RCC 7860 (cell line): ENCODE data around the gene ADGRB3.
A peak's percentile ranks its signal among the peaks of the same experiment; 100 is the strongest.
"Not testable (repeated sequence)": the region's sequence is repeated elsewhere in the genome, so short reads cannot be mapped to it uniquely, and the experiment has no call there.

Experiments
- DNase-seq: peaks from one replicate; pipeline ENCODE4 v3.0.0-alpha.2; 2015; ENCODE audit warnings: low spot score
- FAIRE-seq: peaks from 2 replicates; lab custom pipeline; 2012; peaks lifted over from hg19 to GRCh38; lab: Jason Lieb, UNC

The ADGRB3 gene

DNA sequence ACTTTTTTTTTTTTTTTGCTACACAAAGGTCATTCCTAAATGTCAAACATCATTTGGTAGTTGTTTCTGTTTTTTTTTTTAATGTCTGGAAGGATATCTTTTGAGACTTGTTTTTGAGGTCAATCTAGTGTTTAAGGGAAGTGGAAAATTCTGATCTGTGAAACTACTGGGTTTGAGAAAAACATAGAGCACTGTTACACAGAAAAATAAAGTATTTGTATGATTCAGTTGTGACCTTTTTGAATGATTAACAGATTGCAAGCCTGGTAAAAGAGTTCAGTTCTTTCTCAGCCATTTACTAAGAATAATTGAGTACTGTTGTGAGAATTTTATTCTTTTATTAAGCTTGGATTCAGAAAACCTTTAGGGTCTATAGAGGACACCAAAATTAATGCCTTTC is 276.7 kb downstream of the ADGRB3 start:
- FAIRE-seq, result peak; percentile 62
- no peak for DNase-seq

DNA sequence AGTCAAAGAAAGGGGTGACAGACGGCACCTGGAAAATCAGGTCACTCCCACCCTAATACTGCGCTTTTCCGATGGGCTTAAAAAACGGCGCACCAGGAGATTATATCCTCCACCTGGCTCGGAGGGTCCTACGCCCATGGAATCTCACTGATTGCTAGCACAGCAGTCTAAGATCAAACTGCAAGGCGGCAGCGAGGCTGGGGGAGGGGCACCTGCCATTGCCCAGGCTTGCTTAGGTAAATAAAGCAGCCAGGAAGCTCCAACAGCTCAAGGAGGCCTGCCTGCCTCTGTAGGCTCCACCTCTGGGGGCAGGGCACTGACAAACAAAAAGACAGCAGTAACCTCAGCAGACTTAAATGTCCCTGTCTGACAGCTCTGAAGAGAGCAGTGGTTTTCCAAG is 277.7 kb downstream of the ADGRB3 start:
- not testable (repeated sequence) for FAIRE-seq

DNA sequence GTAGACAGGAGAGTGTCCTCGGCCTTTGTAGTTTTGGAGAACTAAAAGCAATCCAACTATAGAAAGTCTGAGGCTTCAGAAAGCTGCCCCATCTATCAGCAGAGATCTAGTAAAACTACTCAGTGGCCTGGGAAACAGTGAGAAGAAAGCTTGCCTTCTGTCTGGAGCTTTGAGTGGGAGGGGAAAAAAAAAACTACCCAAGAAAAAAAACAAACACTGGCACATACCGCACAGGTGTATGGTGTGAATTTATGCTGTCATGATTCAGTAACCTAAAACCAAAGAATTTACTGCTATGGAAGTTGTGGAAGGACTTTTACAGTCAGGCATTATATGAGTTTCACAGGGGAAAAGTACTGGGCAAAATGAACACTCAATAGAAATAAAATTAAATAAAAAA is 280.5 kb downstream of the ADGRB3 start:
- no peak for FAIRE-seq
- no peak for DNase-seq

More for the DNA sequence above, 277.7 kb downstream of the ADGRB3 start:
- DNase-seq, result not testable (repeated sequence)

DNA sequence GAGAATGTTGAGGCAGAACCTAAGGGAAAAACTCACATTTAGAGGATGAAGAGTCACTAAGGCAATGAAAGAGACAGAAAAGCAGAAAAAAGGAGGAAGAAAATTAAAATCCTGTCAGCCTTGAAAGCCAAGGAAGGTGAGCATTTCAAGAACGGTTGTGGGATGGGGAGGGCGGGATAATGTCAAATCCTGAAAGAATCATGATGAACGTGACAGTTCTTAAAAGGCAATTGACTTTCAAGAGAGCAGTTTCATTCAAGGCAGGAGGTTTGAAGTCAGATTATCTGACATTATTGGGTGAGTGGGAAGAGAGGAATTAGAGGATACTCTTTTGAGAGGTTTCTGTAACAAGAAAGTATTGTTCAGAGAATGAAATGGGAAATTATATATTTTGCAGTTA is 284.5 kb downstream of the ADGRB3 start:
- FAIRE-seq (no peak), DNase-seq (no peak)

DNA sequence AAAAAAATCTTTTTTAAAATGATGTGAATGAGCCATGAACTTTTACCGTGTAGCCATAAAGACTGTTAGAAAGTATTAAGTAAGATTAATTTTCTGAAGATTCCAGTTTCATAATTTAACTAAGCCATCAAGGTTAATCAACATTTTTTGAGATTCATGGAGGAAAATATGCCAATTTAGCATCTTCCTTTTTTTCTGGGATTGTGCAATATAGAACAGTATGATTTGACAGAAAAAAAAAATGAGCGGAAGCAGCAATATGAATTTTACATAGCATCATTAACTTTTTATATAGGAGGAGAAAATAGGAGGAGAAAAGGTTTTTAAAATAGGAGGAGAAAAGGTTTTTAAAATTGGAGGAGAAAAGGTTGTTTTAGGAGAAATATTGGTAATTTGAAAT is 306.3 kb downstream of the ADGRB3 start:
- FAIRE-seq (no peak), DNase-seq (no peak)

DNA sequence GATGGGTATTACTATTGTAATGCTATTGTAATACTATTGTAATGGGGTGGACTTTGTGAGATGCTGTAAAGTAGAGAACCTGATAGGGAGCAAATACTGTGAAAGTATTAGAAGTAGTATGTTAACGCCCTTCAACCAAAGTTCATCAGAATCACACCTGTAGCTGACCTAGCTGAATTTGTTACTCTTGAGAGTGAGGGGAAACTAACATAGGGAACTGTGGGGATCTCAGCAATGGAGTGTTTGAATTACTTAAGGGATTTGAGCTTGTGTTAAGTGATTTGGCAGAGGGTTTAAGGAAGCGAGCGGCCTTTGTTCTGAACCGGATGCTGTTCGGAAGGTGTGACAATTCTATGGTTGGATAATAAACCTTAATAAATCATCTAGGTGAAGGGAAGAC is 312.6 kb downstream of the ADGRB3 start:
- DNase-seq (no peak), FAIRE-seq (no peak)

DNA sequence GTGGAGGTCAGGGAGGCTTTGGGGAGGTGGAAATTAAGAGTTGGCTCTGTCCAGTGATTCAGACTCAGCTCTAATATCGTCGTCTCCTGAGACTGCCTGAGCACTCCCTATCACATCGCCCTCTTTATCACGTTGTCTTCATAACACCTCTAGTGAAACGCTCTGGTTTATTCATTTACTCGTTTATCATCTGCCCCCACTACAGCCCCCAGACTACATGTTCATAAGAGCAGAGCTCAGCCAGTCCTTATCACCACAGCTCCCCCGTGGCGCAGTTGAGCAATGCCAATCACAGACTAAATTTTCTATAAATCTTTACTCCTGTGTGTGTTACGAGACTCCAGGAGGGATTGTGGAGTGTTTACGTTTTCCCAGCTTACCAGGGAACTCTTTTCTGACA is 316.2 kb downstream of the ADGRB3 start:
- no peak for FAIRE-seq
- no peak for DNase-seq

DNA sequence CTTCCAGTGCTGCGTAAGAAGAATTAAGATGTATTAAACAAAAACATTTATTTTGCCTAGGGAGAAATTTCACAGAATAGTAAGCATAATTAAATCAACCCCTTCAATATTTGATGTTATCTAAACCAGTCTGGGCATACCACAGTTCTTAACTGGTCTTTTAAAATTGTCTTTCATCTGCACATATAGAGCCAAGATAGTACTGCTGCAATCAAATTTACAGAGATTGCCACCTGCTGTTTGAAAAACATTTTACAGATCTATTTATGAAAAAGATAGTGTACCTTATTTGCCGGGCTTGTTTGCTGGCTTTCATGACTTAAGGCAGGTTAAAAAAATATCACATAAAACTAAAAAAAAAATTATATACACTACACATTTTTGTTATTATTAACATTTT is 323.2 kb downstream of the ADGRB3 start:
- DNase-seq (no peak), FAIRE-seq (peak; percentile 18)

DNA sequence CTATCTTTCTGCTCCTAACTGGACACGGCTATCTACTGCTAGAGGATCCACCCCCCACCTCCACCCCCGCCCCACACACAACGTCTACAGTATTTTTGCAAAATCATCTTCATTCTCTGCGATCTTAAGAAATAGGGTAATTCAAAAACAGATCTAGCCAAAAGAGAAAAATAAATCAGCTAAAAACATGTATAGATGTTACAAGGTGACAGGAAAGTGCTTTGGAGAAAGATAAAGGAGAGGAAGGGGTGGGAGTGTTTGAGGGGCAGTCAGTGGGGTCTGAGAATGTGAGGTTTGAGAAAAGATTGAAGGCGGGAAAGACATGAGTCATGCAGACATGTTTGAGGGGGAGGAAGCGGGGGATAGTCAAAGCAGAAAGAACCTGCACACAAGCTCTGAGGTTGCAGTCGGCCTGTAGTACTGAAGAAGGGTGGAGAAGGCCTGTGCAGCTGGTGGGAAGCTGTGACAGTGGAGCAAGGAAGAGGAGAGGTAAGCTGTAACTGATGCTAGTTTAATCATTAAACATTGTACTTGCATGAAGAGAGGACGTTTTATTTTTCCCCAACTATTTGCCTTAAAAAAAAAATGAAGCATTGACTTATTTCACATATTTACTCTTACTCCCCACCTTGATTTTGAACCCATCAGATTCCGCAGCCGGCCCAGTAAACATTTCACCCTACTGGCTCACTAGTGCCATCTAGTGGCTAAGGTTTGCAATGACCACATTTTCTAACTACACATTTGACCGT is 332.6 kb downstream of the ADGRB3 start:
- DNase-seq (no peak), FAIRE-seq (no peak)

DNA sequence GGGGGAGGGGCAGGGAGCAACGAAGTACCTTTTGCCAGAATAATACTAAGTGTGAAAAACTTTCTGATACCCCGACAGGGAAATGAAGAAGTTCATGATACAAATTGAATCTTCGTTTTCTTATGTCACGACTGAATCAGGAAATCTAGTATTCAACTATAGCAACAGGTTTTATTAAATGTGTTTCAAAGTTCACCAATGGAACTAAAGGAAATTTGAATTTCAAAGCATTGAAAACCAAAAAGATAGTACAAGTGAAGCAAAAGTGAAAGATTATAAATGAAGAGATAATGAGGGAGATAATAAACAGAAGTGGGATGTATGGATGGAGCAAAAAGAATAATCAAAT is 333.2 kb downstream of the ADGRB3 start:
- peak; percentile 18 for FAIRE-seq
- no peak for DNase-seq

DNA sequence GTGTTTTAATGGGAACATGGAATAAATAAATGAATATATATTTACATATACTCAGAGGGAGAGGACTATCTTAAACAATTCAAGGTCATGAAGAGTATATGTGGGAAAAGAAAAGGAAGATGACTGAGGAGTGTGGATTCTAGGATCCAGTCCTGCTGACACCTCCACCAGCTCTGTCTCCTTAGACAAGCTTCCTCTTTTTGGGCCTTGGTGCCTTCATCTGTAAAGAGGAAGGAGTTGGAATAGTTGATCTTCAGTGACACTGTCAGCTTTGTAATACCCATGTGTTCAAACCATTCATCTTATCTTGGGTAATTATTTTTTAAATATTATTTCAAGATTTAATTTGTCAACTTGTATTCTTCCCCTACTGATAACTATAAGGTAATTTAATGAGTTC is 338.0 kb downstream of the ADGRB3 start:
- no peak for FAIRE-seq
- no peak for DNase-seq

DNA sequence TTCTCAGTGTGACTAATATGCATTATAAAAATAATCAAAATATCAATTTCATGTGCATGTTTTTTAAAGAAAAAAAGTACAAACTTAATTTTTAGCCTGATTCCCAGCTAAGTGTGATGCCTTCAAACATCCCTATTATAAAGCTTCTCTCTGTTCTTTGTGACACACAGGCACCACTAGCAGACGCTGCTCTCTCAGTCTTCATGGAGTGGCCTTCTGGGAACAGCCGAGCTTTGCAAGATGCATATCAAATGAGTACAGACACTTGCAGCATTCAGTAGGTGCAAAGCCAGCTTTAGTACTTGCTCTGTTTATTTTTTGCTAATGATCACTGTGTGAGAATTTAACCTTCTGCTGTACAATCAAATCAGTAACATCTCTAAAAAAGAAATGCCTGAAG is 340.0 kb downstream of the ADGRB3 start:
- FAIRE-seq, result no peak
- no peak for DNase-seq

DNA sequence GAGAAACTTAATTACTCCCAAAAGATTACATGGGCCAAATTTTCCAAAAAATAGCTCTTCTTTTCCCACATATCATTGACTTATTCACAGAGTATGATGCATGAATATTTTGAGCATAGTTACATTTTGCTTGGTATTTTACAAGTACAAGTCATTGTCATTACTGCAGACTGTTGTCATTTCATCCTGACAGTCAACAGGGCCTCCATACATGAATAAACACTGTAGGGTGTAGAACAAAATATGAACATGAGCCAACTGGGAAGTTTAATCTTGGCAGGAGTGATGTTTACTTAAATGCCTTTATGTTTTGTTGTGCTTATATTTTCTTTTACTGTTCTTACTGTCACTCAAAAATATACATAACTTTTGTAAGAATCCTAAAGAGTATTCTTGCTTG is 340.7 kb downstream of the ADGRB3 start:
- no peak for DNase-seq
- FAIRE-seq, result no peak

DNA sequence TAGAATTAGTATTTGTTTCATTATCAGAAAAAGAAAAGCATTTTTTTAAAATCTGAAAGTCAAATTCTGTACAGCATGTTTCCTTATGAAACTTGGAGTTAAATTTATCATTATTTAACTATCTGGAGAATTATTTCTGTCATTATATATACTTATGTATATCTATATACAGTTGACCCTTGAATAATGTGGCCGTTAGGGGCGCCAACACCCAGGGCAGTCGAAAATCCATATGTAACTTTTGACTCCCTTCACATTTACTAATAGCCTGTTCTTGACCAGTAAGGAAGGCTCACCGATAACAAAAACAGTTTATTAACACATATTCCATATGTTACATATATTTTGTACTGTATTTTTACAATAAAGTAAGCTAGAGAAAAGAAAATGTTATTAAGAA is 341.2 kb downstream of the ADGRB3 start:
- DNase-seq, result no peak
- FAIRE-seq, result no peak

DNA sequence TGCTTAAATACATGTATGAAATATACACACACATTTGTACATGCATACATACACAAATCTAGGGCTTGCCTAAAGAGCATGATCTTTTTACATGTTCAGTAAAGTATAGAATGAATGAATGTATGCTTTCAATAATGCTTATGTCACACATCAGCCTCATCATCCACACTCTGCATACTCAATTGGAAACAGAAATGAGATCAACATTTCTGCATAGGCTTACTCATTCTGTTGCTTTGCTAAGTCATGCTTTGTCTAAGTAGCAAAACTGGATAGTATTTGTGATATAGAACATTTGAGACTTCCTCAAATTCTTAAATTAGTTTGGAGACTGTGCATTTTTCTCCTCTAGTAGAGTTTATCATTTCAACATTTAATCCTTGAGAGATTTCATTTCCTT is 343.3 kb downstream of the ADGRB3 start:
- no peak for FAIRE-seq

DNA sequence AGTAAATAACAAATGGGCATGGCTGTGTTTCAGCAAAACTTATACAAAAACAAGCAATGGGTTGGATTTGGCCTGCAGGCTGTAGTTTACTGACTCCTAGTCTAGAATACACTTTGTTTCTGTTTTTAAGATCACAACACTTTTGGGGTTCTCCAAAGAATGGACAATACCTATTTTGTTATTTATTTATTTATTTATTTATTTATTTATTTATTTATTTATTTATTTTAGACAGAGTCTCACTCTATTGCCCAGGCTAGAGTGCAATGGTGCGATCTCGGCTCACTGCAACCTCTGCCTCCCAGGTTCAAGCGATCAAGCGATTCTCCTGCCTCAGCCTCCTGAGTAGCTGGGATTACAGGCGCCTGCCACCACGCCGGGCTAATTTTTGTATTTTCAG is 346.6 kb downstream of the ADGRB3 start:
- not testable (repeated sequence) for FAIRE-seq, DNase-seq

More for the DNA sequence above, 343.3 kb downstream of the ADGRB3 start:
- no peak for DNase-seq

DNA sequence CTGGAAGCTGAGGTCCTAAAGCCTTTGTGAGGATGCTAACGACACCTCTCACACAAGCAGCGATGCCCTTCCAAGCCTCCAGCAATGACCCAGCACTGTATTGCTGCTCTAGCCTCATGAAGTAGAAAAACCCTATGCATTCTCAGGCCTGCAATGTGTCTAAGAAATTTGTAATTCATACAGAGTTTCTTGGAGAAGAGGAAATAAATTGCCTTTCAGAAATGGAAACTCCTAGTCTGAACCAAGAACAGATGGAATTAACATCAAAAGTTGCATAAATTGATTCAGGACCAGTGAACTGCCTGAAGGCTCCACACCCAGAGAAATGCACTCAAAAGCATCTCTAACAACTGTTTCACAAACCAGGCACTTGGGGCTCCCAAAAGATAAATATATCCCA is 353.6 kb downstream of the ADGRB3 start:
- FAIRE-seq, result no peak
- DNase-seq, result no peak

DNA sequence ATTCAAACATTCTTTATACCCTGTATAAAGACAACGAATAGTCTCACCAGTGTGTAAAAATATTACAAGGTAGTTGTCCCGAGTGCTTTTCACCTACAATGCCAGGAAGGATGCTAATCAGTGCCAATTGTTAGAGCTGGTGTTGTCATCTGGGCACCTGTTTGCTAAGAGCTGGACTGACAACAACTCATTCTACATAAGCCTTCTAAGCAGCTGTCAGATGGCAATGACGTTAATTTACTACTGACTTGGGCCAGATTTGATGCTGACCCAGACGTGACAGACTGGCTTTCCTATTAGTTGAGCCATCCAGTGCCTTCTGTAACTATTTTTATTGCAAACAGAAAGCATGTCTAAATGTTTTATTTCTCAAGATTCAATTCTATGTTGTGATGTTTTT is 355.2 kb downstream of the ADGRB3 start:
- FAIRE-seq (no peak), DNase-seq (no peak)

DNA sequence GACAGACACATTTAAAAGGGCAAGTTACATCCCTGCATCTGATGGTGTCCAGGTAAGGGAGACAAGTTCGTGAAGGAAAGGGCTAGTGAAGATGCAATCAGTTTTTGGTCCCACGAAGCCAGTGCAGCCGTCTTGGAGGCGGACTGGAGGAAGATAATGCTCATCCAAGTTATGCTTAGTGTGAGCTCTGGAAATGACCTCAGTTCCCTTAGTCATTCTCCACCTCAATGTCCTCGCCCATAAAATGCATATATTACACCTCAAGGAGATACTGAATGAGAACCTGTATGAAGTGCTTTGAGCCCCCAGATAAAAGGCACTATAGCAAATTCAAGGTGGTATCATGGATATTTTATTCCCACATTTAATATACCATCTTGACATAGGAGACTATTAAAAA is 358.8 kb downstream of the ADGRB3 start:
- FAIRE-seq (no peak), DNase-seq (no peak)

DNA sequence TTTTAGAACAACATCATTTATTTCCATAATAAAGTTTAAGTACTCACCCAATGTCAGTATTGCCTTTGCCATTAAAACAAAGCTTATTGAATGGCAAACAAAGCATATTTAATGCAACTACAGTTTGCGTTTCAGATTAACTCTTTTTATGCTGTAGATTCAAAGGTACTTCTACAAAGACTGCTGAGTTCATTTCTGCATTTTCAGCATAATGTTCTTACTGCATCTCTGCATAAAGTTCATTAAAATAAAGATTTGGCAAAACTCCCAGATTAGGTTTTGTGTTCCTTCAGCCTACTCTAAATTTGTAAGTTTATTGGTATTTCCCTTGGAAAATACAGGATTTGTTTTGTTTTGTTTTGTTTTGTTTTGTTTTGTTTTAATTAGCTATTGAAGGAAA is 359.4 kb downstream of the ADGRB3 start:
- DNase-seq (no peak), FAIRE-seq (no peak)

DNA sequence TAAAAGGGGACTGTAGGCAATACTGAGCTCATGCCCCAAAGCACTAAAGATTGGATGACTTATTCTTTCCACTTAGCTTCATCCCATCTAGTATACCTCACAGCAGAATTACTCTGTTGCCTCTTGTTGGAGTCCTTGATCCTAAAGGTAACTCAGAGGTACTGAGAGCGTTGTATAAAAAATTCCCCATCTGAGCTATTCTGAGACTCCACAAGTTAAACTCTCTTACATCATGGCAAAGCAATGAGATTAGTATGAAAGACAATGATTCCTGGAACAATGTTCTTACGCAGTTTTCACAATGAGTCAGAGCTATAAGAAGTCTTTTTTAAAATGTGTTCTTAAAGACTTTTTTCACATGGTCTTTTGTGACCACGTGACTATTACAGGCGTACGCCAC is 370.1 kb downstream of the ADGRB3 start:
- no peak for DNase-seq
- FAIRE-seq, result no peak

DNA sequence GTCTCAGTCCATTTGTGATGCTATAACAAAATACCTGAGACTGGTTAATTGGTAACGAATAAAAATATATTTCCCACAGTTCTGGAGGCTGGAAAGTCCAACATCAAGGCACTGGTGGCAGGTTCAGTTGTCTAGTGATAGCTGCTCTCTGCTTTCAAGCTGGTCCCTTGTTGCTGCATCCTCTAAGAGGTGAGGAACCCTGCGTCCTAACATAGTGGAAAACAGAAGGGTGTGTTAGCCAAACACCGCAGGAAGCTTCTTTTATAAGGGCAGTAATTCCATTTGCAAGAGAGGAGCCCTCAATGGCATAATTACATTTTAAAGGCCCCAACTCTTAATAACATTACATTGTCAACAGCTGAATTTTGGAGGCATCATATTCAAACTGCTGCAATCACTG is 372.7 kb downstream of the ADGRB3 start:
- no peak for DNase-seq
- FAIRE-seq, result no peak

DNA sequence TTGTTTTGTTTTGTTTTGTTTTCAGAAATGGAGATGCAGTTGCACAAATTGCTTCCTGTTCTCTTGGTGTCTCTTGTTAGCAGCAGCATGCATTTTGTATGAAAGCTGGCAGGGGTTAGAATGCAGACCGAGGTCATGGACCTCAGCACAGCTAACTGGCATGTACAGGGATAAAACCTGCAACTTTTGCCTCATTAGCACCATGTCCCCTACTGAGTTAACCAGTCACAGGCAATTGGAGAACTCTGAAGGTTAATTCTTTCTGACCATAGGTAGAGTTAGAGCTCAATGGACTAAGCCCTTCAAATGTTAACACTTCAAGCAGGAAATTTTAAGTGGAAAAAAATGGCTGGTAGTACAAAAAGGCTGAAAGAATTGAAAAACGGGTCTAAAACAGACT is 377.1 kb downstream of the ADGRB3 start:
- no peak for FAIRE-seq
- no peak for DNase-seq
